Stimulated activated CD4-positive, alpha-beta T cell treated with anti-CD3 and anti-CD28 coated beads, Interleukin-1b, Interleukin-23, amount 100 ng/mL, for 24 hours (primary cell): ENCODE data around the gene SLC2A4RG.
"Not testable (repeated sequence)": the region's sequence is repeated elsewhere in the genome, so short reads cannot be mapped to it uniquely, and the experiment has no call there.

ENCODE experiments used
- DNase-seq, 4 experiments: peaks; one replicate each; pipeline ENCODE4 v3.0.0-alpha.2; 2020; ENCODE audit warnings: low read depth in 4 of 4, low spot score in 1 of 4

The SLC2A4RG gene

DNA sequence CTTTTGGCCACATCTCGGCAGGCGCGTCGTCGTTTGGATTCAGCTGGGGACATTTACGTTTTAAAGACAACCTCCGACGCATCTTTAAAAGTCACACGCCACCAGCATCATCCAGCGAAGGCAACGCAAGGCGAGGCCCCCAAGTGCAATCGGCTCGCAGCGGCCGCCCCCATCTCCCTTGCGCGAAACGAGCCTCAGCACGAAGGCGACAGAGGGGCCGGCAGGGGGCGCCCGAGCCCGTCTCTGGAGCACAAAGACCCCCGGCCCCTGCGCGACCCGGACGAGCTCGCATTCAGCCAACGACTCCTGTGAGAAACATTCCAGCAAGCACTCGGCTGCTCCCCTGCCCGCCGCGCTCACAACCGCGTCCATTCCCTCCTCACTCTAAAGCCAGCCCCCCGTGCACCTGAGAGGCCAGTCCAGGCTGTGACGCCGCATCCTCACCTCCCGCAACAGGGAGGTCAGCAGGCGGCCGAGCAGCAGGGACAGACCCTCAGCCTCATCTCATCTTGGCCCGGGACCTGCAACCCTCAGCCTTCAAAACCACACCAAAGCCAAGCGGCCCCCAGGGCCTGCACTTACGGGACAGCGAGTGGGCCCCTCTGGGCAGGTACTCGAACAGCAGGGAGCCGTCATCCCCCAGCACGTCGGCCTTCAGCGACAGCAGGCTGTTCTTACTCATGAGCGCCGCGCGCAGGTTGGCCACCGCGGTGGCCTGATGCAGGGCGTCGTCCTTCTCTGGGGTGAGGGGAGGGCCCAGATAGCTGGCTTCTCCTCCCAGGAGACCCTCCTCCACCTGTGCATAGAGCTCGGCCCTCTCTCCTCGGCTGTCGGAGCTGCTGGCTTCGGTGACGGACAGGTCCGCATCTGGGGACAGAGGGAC, 35.8 kb downstream of the SLC2A4RG start:
- no peak for DNase-seq

DNA sequence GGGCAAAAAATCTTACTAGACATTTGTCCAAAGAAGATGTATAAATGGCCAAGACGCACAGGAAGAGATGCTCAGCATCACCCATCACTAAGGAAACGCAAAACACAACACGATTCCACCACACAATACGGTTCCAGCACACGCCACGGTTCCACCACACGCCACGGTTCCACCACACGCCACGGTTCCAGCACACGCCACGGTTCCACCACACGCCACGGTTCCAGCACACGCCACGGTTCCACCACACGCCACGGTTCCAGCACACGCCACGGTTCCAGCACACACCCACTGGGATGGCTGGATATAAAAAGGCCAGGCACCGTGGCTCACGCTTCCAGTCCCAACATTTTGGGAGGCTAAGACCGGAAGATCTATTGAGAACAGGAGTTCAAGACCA, 37.3 kb downstream of the SLC2A4RG start:
- not testable (repeated sequence) for DNase-seq

DNA sequence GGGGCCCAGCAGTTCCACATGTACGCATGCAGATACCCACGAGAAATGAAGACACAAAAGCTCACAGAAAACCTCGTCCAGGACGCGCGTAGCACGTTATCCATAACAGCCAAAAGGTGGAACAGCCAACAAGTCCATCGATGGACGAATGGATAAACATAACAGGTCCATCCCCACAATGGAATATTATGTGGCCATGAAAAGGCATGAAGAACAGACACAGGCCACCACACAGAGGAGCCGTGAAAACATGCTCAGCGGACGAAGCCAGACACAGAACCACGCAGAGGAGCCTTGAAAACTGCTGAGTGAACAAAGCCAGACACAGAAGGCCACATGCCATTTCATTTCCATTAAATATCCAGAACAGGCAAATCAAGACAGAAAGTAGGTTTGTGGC, 38.0 kb downstream of the SLC2A4RG start:
- DNase-seq = no peak

DNA sequence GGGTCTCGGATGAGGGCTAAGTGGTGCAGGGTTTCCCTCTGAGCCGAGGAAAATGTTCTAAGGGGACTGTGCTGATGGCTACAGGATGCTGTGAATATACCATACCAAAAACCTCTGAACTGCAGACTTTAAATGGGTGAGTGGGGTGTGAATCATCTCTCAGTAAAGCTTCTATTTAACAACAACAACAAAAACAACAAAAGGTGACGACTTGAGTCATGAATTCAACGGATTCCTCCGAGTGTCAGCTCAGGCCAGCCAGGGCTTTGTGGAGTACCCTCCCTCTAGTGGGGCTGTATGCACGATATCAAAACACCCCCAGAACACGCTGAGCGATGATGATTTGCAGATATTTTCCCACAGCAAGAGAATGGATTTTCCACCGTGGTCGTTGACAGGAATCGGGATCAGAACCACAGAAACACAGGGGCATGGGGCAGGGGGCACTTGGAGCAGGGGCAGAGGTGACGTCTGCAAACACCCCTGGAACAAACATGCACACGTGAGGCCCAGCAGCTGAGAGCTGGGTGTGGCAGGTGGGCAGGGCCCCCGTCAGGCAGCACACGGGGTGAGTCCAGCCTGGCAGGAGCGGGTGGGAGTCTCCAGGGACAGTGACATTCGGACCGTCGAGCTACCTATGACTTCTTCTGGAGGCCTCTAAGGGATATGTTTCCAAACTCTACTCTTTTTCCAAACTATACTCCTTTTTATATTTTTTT, 38.6 kb downstream of the SLC2A4RG start:
- DNase-seq = no peak

DNA sequence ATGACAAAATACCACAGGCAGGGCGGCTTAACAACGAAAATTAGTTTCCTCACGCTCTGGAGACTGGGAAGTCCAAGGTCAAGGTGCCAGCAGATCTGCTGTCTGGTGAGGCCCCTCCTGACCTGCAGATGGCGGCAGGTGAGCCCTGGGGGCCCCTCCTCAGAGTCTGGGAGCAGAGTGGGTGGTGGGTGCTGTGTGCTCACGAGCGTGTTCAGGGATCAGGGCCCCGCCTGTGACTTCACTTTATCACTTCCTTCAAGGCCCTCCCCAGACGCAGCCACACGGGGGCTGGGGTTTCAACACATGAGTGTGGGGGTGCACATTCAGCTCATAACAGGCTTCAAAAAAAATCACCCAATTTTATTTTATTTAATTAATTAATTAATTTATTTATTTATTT, 39.3 kb downstream of the SLC2A4RG start:
- DNase-seq = no peak

DNA sequence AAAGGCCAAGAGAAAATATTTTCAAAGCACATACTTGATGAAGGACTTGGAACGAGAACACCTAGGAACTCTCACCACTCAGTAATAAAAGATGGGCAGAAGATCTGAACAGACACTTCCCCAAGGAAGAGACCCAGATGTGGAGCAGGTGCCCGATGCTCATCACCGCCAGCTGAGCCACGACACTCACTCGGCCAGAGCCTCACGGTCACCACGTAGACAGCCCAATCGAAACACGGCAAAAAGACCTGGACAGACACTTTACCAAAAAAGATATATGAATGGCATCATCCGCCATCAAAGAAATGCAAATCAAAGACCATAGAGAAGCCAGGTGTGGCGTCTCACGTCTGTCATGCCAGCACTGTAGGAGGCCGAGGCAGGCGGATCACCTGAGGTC, 41.6 kb downstream of the SLC2A4RG start:
- no peak for DNase-seq

DNA sequence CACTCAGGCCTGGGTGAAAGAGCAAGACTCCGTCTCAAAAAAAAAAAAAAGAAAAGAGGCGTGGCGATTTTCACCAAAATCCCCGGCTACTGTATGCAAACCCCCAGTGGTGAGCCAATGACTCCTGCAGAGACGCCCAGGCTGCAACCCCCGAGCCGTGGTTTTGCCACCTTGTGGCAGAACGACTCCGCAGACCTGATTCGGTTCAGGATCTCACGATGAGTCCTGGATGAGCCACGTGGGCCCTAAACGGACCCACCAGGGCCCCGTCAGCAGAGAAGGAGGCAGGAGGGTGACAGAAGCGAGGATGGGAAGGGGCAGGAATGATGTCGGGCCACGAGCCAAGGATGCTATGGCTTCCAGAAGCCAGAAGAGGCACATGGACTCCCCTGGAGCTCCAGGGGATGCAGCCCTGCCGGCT, 42.5 kb downstream of the SLC2A4RG start:
- DNase-seq = peak in 1 of 4 experiments; percentile 14

DNA sequence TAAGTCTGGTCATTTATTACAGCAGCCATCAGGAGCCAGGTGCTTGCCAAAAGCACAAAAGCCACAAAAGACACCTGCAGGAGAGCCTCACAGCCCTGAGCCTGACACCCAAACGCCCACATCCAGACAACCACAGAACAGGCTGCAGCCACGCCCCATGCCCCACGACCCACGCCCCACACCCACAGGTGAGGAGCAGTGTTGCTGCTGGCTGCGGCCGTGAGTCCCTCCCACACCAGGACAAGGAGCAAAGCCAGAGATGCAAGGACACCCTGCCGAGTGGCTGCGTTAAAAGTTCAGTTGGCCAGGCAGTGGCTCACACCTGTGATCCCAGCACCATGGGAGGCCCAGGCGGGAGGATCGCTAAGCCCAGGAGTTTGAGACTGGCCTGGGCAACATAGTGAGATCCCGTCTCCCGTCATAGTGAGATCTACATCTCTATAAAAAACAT, 43.0 kb downstream of the SLC2A4RG start:
- DNase-seq = no peak

DNA sequence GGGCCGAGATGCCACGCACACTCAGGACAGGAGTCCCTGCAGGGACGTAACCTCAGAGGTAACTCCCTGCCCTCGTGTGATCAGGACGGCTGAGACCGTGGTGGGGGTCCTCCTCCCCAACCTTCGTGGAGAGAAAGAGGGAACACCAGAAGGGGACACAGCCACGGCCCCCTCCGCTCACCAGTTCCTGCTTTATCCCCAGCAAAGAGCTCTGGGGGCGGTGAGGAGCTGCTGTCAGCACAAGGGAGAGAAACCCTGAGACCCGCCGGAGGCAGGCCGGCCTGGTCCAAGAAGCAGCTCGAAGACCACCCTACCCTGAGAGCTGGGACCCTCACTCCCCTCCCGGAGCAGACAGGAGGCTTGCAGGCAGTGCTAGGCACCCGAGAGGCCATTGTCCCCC, 44.4 kb downstream of the SLC2A4RG start:
- DNase-seq = no peak

DNA sequence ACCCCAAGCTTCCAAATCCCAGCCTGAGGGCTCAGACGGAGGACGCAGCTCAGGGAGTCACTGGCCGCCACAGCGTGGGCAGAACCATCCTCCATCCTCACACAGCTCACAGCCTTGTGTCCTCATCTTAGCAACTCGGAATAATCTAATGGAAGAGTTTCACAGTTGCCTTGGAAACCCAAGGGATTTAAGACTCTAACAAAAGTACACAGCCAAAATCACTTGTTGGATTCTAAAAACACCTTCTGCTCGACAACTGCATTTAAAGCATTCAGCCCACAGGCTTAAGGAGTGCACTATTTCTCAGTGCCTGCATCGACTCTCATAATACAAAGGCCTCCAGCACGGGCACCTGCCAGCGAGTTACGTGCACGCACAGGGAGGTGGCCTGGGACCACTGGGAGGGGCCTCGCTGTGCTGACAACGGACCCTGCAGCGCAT, 46.1 kb downstream of the SLC2A4RG start:
- no peak for DNase-seq

DNA sequence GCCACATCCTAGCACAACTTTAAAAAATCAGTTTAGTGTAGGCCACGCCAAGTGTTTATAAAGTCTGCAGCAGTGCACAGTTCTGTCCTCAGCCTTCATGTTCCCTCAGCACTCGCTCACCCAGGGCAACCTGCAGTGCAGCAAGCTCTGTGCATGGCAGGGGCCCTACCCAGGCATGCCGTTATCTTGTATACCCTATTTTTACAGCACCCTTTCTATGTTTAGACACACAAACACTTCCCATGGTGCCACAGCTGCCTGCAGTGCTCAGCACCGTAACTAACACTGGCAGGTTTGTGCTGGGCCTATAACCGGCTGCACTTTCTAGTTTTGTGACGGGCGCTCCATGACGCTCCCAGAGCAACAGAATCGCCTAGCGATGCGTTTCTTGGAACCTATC, 47.7 kb downstream of the SLC2A4RG start:
- DNase-seq = no peak

DNA sequence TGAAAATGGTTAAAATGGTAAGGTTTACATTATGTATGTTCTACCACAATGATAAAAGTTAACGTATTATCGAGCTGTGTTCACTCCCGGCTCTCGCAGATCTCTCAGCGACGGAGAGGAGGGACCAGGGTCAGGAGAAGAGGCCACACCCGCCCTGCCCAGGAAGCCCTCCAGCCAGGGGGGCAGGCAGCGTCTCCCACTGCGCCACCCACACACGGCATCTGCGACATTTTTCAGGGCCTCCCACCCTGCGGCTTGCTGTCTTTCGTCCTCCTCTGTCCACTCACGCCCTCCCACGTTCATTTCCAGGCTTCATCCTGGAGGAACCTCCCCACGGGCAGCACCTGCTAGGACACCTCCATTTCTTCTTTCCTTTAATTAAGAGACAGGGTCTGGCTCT, 48.2 kb downstream of the SLC2A4RG start:
- no peak for DNase-seq

DNA sequence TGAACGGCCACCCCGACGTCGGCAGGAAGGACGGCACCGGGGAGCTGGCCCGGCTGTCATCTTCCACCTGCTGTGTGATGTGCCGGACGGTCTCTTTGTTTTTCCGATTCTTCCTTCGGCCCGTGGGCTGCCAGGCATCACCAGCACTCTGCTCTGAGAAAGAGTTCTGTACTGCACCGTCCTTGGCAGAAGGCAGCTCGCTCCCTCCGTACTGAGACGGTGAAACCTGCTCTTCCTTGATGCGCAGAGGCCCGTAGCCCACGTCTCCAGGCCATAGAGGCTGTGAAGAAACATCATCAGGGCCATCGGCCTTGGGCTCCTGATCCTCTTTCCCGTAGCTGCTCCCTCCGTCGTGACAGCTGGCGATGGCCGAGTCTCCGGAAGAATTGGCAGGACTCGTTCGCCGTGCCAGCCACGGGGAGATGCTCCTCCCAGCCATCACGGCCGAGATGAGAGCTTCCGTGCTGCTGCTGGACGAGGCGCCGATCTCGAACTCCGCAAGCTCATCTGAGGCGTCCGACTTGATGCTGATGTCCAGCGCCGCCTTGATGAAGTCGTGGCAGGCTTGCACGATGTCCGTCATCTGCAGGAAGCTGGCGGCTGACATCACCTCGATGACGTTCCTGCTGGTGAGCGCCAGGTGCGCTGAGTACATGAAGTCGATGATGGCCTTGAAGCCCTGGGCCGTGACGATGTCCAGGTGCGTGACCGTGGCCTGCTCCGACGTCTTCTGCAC, 50.4 kb downstream of the SLC2A4RG start:
- DNase-seq = no peak

DNA sequence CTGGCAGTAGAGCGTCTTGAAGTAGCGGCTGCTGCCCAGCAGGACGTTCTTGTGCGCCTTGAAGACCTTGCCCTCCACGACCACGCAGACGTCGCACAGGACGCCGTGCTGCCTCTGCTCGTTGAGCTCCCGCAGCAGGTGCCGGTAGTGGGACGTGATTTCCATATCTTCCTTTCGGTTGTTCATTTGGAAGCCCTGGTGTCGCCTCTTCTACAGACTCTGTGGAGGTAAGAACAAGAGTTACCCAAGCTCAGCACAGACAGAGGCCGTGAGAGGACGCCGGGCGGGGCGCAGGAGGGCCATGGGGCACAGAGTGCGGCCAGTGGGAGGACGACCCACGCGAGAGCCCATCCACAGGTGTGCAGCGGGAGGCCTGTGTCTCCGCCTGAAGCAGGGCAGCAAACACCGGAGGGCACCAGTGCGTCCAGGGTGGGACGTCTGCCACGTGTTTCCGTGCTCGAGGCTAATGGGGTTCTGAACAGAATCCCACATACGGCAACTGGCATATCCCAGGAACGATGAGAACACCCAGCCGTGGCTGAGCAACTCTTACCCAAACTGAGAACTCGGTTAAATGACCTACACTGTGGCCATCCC, 51.1 kb downstream of the SLC2A4RG start:
- no peak for DNase-seq

DNA sequence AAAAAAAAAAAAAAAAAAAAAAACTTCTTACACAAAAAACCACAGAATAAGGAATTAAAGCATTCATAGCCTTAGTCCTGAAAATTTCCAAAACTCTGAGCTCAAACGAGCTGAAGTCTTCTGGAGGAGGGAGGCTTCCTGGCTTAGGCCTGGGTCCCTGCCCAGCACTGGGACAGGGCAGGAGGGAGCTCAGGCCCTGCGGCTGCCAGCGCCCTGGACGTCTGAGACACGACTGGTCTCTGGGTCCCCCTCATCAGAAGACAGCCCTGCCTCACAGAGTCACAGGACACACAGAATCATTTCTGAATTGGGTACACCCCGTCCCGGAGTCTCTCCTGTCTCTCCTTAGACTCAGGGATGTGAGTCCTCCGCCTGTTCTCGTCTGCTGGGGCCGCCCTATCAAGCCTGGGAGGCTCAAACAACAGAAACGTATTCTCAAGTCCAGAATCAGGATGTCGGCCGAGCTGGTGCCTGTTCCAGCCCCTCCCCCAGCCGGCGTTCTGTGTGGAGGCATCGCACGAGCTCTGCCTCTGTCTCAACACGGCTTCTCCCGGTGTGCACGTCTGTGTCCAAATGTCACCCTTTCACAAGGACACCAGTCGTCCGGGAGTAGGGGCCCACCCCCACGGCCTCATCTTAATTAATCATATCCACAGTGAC, 52.1 kb downstream of the SLC2A4RG start:
- no peak for DNase-seq

DNA sequence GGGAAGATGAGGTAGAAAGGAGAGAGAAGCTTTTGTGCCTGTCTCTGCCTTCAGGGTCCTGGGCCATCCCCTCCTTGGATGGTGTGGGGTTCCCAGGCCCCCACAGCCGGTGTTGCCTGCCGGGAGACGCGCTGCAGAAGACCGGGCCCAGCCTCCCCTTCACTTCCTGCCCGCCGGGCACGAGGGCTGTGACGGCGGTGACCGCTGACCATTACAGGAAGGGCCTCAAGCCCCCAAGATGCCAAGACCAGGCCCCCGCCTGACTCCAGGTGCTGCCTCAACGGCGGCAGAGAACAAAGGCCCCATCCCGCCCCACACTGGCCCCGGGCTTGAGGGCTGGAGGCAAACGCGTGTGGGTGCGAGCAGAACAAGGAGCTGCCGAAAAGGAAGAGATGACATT, 53.3 kb downstream of the SLC2A4RG start:
- no peak for DNase-seq
